ENCODE data around the gene RNASE12.

GRCh38 chr14:20564501-20564997 is 26.6 kb downstream of the RNASE12 start:
- TF ChIP-seq CTCF (conservative IDR thresholded peaks at IDR 0.05) (no peak), ZFX (IDR thresholded peaks at IDR 0.05) (no peak)
